Measurements from ENCODE around the gene PPP2R5D.

GRCh38 chr6:43045371-43045930 lies 61.1 kb downstream of the PPP2R5D start:
- TF ChIP-seq CTCF (IDR thresholded peaks at IDR 0.05; ENCODE audit: poor library complexity) (no peak), EZH2phosphoT487 (IDR thresholded peaks at IDR 0.05; ENCODE audit: low read depth, severe bottlenecking, unreplicated experiment) (no peak), EZH2 (IDR thresholded peaks at IDR 0.05; ENCODE audit: borderline replicate concordance) (no peak)
